ENCODE measurements around the gene RBM47.

DNA sequence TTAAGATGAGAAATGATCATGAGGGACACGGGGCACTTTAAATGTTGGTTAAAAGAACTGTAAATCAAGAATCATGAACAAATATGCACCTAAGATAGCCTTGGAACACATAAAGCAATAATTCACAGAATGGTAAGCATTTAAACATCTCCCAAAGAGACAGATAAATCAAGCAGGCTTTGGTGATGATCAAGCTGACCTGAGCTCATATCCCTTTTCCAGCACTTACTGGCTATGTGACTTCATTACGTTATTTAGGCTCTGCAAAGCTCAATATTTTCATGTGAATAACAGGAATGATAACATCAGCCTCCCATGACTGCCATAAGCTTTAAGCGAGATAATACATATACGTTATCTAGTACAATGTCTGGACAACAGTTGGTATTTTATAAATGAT lies 239.7 kb downstream of the RBM47 start:
- no peak for TF ChIP-seq EP300 (IDR thresholded peaks at IDR 0.05; ENCODE audit: borderline replicate concordance)
- TF ChIP-seq, protein P1, sequence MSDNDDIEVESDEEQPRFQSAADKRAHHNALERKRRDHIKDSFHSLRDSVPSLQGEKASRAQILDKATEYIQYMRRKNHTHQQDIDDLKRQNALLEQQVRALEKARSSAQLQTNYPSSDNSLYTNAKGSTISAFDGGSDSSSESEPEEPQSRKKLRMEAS (IDR thresholded peaks at IDR 0.05) = no peak
- no peak for TF ChIP-seq NFIC (IDR thresholded peaks at IDR 0.05)
- TF ChIP-seq RAD21 (IDR thresholded peaks at IDR 0.05; ENCODE audit: low read depth) = no peak
- no peak for TF ChIP-seq FOXM1 (IDR thresholded peaks at IDR 0.05; ENCODE audit: borderline replicate concordance, low read depth)
